Measurements from ENCODE around the gene USP20.
"Not testable (repeated sequence)": the region's sequence is repeated elsewhere in the genome, so short reads cannot be mapped to it uniquely, and the experiment has no call there.

USP20 gene

GRCh38 chr9:129835128-129835859 lies at the start of gene USP20, which contains the start of gene C9orf78:
TSS of gene USP20 (plus strand) at chr9:129835458. CDS start at chr9:129852556, 17,098 bp downstream.
TSS of gene C9orf78 (minus strand) at chr9:129835275. CDS start at chr9:129835221, 54 bp downstream.
- DNase-seq = peak; percentile 97

GRCh38 chr9:129785866-129786265 lies 49.4 kb upstream of the USP20 start:
- no peak for DNase-seq

GRCh38 chr9:129786481-129786880 lies 48.8 kb upstream of the USP20 start:
- no peak for DNase-seq

GRCh38 chr9:129794549-129794948 lies 40.7 kb upstream of the USP20 start:
- DNase-seq = no peak

- not testable (repeated sequence) for DNase-seq
Observed at GRCh38 chr9:129796029-129796428, 39.2 kb upstream of the USP20 start.

- no peak for DNase-seq
Observed at GRCh38 chr9:129798973-129799372, 36.3 kb upstream of the USP20 start.

GRCh38 chr9:129801504-129801903 lies 33.8 kb upstream of the USP20 start:
- no peak for DNase-seq

- DNase-seq = peak; percentile 95
Observed at GRCh38 chr9:129802833-129803675, 32.2 kb upstream of the USP20 start, which contains the start of gene TOR1B. TSS of gene TOR1B (plus strand) at chr9:129803184. CDS start at chr9:129803213, 29 bp downstream.

- DNase-seq = no peak
Observed at GRCh38 chr9:129803676-129804060, 31.6 kb upstream of the USP20 start.

- DNase-seq = no peak
Observed at GRCh38 chr9:129806061-129806460, 29.2 kb upstream of the USP20 start.

- no peak for DNase-seq
Observed at GRCh38 chr9:129809346-129809745, 25.9 kb upstream of the USP20 start.

- DNase-seq = no peak
Observed at GRCh38 chr9:129810116-129810515, 25.1 kb upstream of the USP20 start.

GRCh38 chr9:129810788-129811187 lies 24.5 kb upstream of the USP20 start:
- no peak for DNase-seq

GRCh38 chr9:129811967-129812363 lies 23.3 kb upstream of the USP20 start:
- no peak for DNase-seq

- no peak for DNase-seq
Observed at GRCh38 chr9:129812385-129812784, 22.9 kb upstream of the USP20 start.

GRCh38 chr9:129813661-129814060 lies 21.6 kb upstream of the USP20 start:
- no peak for DNase-seq

- no peak for DNase-seq
Observed at GRCh38 chr9:129814432-129815223, 20.6 kb upstream of the USP20 start.

- no peak for DNase-seq
Observed at GRCh38 chr9:129815278-129815677, 20.0 kb upstream of the USP20 start.

GRCh38 chr9:129816501-129817435 lies 18.5 kb upstream of the USP20 start:
- DNase-seq = no peak

GRCh38 chr9:129822898-129823541 lies 12.2 kb upstream of the USP20 start:
- DNase-seq = no peak

GRCh38 chr9:129823542-129823934 lies 11.7 kb upstream of the USP20 start:
- no peak for DNase-seq
